Esophagus muscularis mucosa (tissue), 4 donors: ENCODE measurements around the gene JAKMIP1. TPM values are rescaled to one million over a fixed set of nuclear protein-coding genes. Genes with fewer than 3 reads are reported as not detected.

Source experiments
- DNase-seq: peaks from one replicate; pipeline ENCODE4 v3.0.0-alpha.2; 2017; ENCODE audit errors: extremely low spot score
- H3K27ac ChIP-seq, 4 donors: fragments of 200-600 bp; sonication (generic); replicated peaks in 1 of 4; 1 replicate in 3 of 4; 2 replicates in 1 of 4; pipeline ENCODE4 v1.5.1; 2016 to 2019; ENCODE audit warnings: mild to moderate bottlenecking in 1 of 4
- H3K27me3 ChIP-seq, 4 donors: fragments of 200-600 bp; sonication (generic); one replicate each; pipeline versions ENCODE4 v1.5.1 to v1.6.0; 2016 to 2019
- H3K36me3 ChIP-seq, 4 donors: fragments of 200-600 bp; sonication (generic); one replicate each; pipeline ENCODE4 v1.5.1; 2016 to 2019
- H3K4me1 ChIP-seq, 4 donors: fragments of 200-600 bp; sonication (generic); one replicate each; pipeline ENCODE4 v1.5.1; 2016 to 2019
- H3K4me3 ChIP-seq, 4 donors: fragments of 200-600 bp; sonication (generic); 1 replicate in 2 of 4; 2 replicates in 2 of 4; pipeline ENCODE4 v1.5.1; 2016 to 2019; ENCODE audit warnings: mild to moderate bottlenecking in 4 of 4, moderate library complexity in 1 of 4
- H3K9me3 ChIP-seq, 4 donors: fragments of 200-600 bp; sonication (generic); 1 replicate in 3 of 4; 2 replicates in 1 of 4; pipeline ENCODE4 v1.5.1; 2016 to 2019
- EP300 ChIP-seq: sonication (generic); formaldehyde crosslinking; IDR thresholded peaks from one replicate; pipeline ENCODE4 v1.6.1; 2017; ENCODE audit warnings: antibody characterized with exemption
- POLR2A ChIP-seq: fragments of 450-650 bp; IDR thresholded peaks from one replicate; pipeline ENCODE4 v1.6.1; 2017; ENCODE audit warnings: antibody characterized with exemption, moderate library complexity, mild to moderate bottlenecking, low read depth
- POLR2AphosphoS5 ChIP-seq, 2 donors: sonication (generic); formaldehyde crosslinking; IDR thresholded peaks; one replicate each; pipeline ENCODE4 v1.6.1; 2017; ENCODE audit warnings: antibody characterized with exemption in 2 of 2
- WGBS: methylation state at CpG from one replicate; pipeline ENCODE4 v1.1.5; 2018; 5-methylcytosine and 5-hydroxymethylcytosine counted together
- intact Hi-C: fragments of 100-400 bp; cut with DNase I; formaldehyde crosslinking; loops from one replicate; pipeline ENCODE4 v1.15.1; 2023
- total RNA-seq, 4 donors: library from RNA; depleted of rRNA; stranded (reverse); fragments of >200 nt; gene quantifications; one replicate each; pipeline versions ENCODE4 v1.1.0 to v1.2.1, GENCODE V29; 2016
- TF ChIP-seq, protein P1 (sequence below), 3 experiments: fragments of 200-600 bp in 2 of 3; fragments of 450-650 bp in 1 of 3; sonication (generic) in 2 of 3; IDR thresholded peaks; one replicate each; pipeline ENCODE4 v1.5.1; 2017 to 2019; ENCODE audit warnings: antibody characterized with exemption in 3 of 3, mild to moderate bottlenecking in 2 of 3, moderate library complexity in 1 of 3

Gene JAKMIP1
- total RNA-seq, 4 donors from 2014 or later, result 0.57 to 2.8 (median 0.91) TPM

- H3K4me1 ChIP-seq, result peaks cover 10 to 19% (median 18%) of the 10 kb centered on the region in 4 donors
- DNase-seq, result no peak
- no peak overlapping the region for H3K27ac ChIP-seq
- peaks cover 0 to 35% (median 10%) of the 10 kb centered on the region in 4 donors for H3K27me3 ChIP-seq
- no peak for TF ChIP-seq POLR2A
- TF ChIP-seq, protein P1, sequence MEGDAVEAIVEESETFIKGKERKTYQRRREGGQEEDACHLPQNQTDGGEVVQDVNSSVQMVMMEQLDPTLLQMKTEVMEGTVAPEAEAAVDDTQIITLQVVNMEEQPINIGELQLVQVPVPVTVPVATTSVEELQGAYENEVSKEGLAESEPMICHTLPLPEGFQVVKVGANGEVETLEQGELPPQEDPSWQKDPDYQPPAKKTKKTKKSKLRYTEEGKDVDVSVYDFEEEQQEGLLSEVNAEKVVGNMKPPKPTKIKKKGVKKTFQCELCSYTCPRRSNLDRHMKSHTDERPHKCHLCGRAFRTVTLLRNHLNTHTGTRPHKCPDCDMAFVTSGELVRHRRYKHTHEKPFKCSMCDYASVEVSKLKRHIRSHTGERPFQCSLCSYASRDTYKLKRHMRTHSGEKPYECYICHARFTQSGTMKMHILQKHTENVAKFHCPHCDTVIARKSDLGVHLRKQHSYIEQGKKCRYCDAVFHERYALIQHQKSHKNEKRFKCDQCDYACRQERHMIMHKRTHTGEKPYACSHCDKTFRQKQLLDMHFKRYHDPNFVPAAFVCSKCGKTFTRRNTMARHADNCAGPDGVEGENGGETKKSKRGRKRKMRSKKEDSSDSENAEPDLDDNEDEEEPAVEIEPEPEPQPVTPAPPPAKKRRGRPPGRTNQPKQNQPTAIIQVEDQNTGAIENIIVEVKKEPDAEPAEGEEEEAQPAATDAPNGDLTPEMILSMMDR (IDR thresholded peaks at IDR 0.05), result no peak
- TF ChIP-seq EP300, result no peak
- TF ChIP-seq POLR2AphosphoS5 (IDR thresholded peaks at IDR 0.05), result no peak
- H3K4me3 ChIP-seq, result no peak overlapping the region
- intact Hi-C loops, result no loop called here
- 80% methylated on average over 3 of the region's 3 CpGs for WGBS
- peaks cover 0 to 11% (median 4%) of the 10 kb centered on the region in 4 donors for H3K9me3 ChIP-seq
- H3K36me3 ChIP-seq, result no peaks in the 10 kb centered on the region
Measured at GRCh38 chr4:6204098-6204497, 3.7 kb upstream of the JAKMIP1 start.

DNA sequence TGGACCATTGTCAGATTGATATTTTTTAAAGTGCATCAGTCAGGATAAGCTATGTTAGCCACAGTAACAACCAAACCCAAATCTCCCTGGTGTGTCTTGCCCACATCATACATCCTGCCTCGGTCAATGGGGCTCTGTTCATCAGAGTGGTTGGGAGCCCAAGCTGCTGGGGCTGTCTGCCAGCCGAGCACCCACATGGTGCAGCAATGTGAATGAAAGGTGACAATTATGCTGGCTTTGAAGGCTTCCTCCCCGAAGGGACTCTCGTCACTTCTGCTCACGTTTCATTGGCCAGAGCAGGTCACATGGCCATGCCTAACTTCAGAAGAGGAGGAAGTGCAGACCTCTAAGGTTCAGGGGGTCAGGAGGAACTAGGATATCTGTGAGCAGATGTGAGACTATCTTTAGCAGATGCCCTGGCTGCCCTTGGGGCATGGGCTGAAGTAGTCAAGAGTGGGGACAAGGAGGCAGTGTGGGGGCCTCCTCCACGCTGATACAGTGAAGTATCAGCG, 1.3 kb upstream of the JAKMIP1 start:
- Histone ChIP-seq H3K4me1 (peaks cover 14 to 28% (median 25%) of the 10 kb centered on the region in 4 donors), H3K4me3 (no peak overlapping the region), H3K9me3 (peaks cover 0 to 11% (median 4%) of the 10 kb centered on the region in 4 donors), H3K27me3 (peaks cover 0 to 51% (median 29%) of the 10 kb centered on the region in 4 donors), H3K36me3 (no peaks in the 10 kb centered on the region), H3K27ac (no peak overlapping the region)
- WGBS, result 81% methylated on average over 7 of the region's 7 CpGs
- no peak for TF ChIP-seq POLR2AphosphoS5 (IDR thresholded peaks at IDR 0.05)
- TF ChIP-seq EP300, result no peak
- no peak for DNase-seq
- intact Hi-C loops, result no loop called here

- no peak for DNase-seq
- Histone ChIP-seq H3K4me3 (peak overlapping the region; percentile 58 to 60 (median 59)), H3K9me3 (peaks cover 0 to 11% (median 4%) of the 10 kb centered on the region in 4 donors), H3K4me1 (peaks cover 14 to 28% (median 25%) of the 10 kb centered on the region in 4 donors), H3K27ac (no peak overlapping the region), H3K36me3 (no peaks in the 10 kb centered on the region), H3K27me3 (peaks cover 0 to 58% (median 31%) of the 10 kb centered on the region in 4 donors)
- 19% methylated on average over 14 of the region's 15 CpGs for WGBS
- TF ChIP-seq EP300, result no peak
- no peak for TF ChIP-seq POLR2AphosphoS5 (IDR thresholded peaks at IDR 0.05)
- no peak for TF ChIP-seq POLR2A
- TF ChIP-seq, protein P1 (IDR thresholded peaks at IDR 0.05), result no peak
- intact Hi-C loops, result no loop called here
Measured at GRCh38 chr4:6200922-6201362, 593 bp upstream of the JAKMIP1 start.

- no peak for DNase-seq
- peaks cover 14 to 28% (median 25%) of the 10 kb centered on the region in 4 donors for H3K4me1 ChIP-seq
- H3K9me3 ChIP-seq, result peaks cover 0 to 11% (median 4%) of the 10 kb centered on the region in 4 donors
- peaks cover 0 to 71% (median 34%) of the 10 kb centered on the region in 4 donors for H3K27me3 ChIP-seq
- H3K27ac ChIP-seq, result no peak overlapping the region
- 1% methylated on average over 17 of the region's 55 CpGs for WGBS
- TF ChIP-seq POLR2AphosphoS5 (IDR thresholded peaks at IDR 0.05) (no peak), POLR2A (no peak), EP300 (no peak)
- TF ChIP-seq, protein P1 (IDR thresholded peaks at IDR 0.05), result no peak
- H3K4me3 ChIP-seq, result peak overlapping the region; percentile 58 to 60 (median 59)
- intact Hi-C loops, result no loop called here
- no peaks in the 10 kb centered on the region for H3K36me3 ChIP-seq
Measured at GRCh38 chr4:6199422-6199921, 877 bp downstream of the JAKMIP1 start.

DNA sequence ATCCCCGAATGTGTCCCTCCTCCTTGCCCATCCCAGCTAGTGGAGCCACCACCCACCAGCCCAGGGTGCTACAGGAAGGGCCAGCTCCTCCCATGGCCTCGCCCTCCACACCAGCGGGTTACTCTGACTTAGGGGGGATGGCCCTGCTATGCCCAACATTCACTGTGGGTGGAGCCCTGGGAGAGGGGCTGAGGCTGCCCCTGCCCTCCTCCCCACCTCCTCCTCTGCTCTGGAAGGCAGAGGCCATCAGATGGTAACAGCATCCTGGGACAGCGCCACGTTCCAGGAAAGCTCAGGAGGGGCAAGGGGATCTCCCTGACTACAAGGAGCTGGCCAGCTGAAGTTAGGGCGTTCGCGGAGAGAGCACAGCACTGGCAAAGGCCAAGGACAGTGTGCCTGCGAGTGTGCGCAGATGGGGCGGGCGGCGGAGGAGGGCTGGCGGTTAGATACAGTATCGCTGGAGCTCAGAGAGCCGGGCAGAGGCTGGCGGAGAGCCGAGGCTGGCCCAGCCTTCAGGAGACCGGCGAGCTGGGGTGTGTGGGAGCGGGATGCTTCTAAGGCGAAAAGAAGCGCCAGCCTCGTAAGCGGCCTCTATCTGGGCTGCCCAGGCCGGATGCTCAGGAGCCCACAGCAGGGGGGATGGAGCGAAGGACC, 1.5 kb downstream of the JAKMIP1 start:
- Histone ChIP-seq H3K27me3 (peaks cover 0 to 77% (median 34%) of the 10 kb centered on the region in 4 donors), H3K4me3 (peak overlapping the region; percentile 58 to 60 (median 59)), H3K27ac (no peak overlapping the region), H3K4me1 (peaks cover 14 to 28% (median 25%) of the 10 kb centered on the region in 4 donors), H3K9me3 (peaks cover 0 to 11% (median 4%) of the 10 kb centered on the region in 4 donors), H3K36me3 (no peaks in the 10 kb centered on the region)
- no peak for DNase-seq
- intact Hi-C loops, result no loop called here
- WGBS, result 2% methylated on average over 20 of the region's 27 CpGs
- no peak for TF ChIP-seq POLR2A
- TF ChIP-seq, protein P1 (IDR thresholded peaks at IDR 0.05), result no peak
- no peak for TF ChIP-seq POLR2AphosphoS5 (IDR thresholded peaks at IDR 0.05)
- no peak for TF ChIP-seq EP300
